Measurements from ENCODE around the gene FRMD5. TPM values are rescaled to one million over a fixed set of nuclear protein-coding genes. Genes with fewer than 3 reads are reported as not detected.

FRMD5 gene
- polyA plus RNA-seq, 4 donors: 1.0 to 1.5 (median 1.2) TPM

GRCh38 chr15:43908516-43909050 lies 286.5 kb downstream of the FRMD5 start:
- no peak for DNase-seq (ENCODE audit: low read depth in 4 of 4, low spot score in 2 of 4)

DNA sequence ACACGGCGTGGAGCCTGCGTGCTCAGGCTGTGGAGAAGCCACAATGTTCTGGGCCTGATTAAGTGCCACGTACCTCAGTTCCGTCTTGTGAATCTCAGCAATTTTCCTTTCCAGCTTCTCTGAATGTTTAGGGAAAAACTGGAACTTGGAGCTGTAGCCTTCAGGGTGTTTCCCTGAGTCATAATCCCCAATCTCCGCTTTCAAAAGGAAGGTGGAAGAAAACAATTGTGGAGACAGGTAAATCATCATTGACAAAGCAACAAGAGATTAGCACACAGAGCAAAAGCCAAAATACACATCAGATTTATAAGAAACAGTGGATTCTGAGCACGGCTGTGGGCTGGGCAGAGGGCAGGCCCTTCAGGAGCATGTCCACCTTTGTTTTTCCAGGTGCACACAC lies 289.3 kb downstream of the FRMD5 start:
- DNase-seq (ENCODE audit: low read depth in 4 of 4, low spot score in 2 of 4): no peak

DNA sequence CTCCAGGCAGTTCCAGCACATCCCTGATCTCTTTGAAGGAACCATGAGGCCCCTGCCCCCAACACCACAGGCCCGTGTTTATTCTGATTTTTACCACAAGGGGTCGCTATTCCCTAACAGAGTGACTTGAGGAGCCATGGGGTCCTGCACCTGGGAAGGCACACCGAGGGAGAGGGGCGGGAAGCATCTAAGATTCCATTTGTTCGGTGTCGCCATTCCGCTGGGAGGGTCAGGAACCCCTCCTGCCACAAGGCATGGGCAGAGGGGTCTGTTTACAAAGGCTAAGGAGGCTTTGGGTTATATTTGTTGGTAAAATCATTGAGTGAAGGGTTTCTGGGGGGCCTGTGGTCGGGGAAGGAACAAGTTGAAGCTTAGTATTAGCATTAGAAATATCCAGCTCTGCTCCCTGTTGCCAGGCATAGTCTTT lies 291.2 kb downstream of the FRMD5 start:
- peak in 3 of 4 donors; percentile 37 to 52 (median 44) for DNase-seq (ENCODE audit: low read depth in 4 of 4, low spot score in 2 of 4)

GRCh38 chr15:43901495-43901894 lies 293.6 kb downstream of the FRMD5 start:
- no peak for DNase-seq (ENCODE audit: low read depth in 4 of 4, low spot score in 2 of 4)

- no peak for DNase-seq (ENCODE audit: low read depth in 4 of 4, low spot score in 2 of 4)
These were observed 294.1 kb downstream of the FRMD5 start for GRCh38 chr15:43900996-43901395.

GRCh38 chr15:43899928-43900327 lies 295.1 kb downstream of the FRMD5 start:
- DNase-seq (ENCODE audit: low read depth in 4 of 4, low spot score in 2 of 4): no peak

DNA sequence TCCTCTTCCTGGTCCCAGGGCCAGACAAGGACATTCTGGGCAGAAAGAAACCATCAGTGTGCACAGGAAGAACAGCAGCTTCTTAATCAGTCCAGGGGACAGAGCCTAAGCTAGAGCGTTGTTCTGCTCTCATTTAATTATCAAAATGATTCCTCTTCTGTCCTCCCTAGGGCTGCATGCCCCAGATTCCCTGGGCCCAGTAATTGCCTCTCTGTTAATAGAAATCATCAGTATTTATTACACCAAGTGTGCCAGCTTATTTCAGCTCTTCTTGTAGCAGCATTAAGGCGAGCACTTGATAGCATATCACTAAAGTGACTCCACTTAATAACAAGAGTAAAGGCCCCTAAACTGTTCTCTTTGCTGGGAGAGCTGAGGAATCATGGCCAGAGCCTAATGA lies 296.2 kb downstream of the FRMD5 start:
- no peak for DNase-seq (ENCODE audit: low read depth in 4 of 4, low spot score in 2 of 4)

GRCh38 chr15:43896543-43896942 lies 298.5 kb downstream of the FRMD5 start:
- DNase-seq (ENCODE audit: low read depth in 4 of 4, low spot score in 2 of 4): no peak

- DNase-seq (ENCODE audit: low read depth in 4 of 4, low spot score in 2 of 4): no peak
These were observed 299.5 kb downstream of the FRMD5 start for GRCh38 chr15:43895586-43895985.

- no peak for DNase-seq (ENCODE audit: low read depth in 4 of 4, low spot score in 2 of 4)
These were observed 301.1 kb downstream of the FRMD5 start for GRCh38 chr15:43893956-43894355.

DNA sequence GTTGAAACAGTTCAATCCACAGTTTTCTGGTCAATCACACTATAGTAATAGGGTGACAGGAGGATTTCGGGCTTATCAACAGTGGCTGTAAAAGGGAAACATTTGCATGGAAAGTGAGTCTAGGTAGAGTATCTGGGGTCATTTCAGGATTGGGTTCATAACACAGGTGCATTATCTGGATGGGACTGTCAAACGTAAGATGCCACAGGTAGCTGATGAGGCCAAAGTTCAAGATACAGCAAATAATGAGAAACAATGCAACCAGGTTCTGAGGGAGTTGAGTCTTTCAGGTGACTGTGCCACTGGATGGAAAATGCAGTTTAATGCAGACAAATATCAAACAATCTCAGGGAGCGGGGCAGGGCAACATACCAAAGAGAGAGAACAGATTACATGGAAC lies 306.0 kb downstream of the FRMD5 start:
- DNase-seq (ENCODE audit: low read depth in 4 of 4, low spot score in 2 of 4): no peak

- DNase-seq (ENCODE audit: low read depth in 4 of 4, low spot score in 2 of 4): no peak
These were observed 307.2 kb downstream of the FRMD5 start for GRCh38 chr15:43887901-43888300.

GRCh38 chr15:43886558-43886957 lies 308.5 kb downstream of the FRMD5 start:
- DNase-seq (ENCODE audit: low read depth in 4 of 4, low spot score in 2 of 4): no peak

DNA sequence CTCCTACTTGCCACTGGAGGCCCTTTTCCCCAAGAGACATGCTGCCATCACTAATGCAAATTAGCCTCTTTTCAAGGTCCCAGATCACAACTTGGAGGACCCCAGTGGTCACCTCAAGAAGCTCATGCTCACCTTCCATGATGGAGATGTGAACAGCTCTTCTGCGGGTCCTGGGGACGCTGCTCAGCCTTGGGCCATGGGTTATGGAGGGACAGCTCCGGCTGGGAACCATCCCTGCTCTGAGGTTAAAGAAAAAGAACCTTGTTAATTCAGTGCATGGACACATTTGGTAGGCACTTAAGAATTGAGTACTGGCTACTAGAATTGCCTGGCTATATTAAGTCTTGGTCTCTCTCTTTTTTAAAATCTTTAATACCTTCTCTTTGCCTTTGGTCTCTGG lies 311.5 kb downstream of the FRMD5 start:
- DNase-seq (ENCODE audit: low read depth in 4 of 4, low spot score in 2 of 4): no peak

DNA sequence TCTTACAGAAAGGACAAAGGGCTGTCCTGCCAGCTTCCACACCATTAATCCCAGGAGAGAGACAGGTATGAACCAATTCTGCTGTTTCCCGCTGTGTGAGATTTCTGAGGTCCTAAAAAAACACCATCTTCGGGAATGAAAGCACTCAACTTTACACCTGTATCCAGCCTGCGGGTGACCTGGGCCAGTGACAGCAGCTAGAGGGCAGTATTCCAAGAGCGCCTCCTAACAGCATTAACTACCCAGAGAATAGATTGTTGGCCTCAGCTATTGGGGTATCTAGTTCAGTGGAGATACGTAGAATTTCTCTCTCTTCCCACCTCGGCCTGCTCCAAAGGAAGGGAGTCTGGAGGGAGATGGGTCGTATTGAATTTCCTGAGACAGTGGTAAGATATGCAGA lies 313.1 kb downstream of the FRMD5 start:
- DNase-seq (ENCODE audit: low read depth in 4 of 4, low spot score in 2 of 4): no peak

DNA sequence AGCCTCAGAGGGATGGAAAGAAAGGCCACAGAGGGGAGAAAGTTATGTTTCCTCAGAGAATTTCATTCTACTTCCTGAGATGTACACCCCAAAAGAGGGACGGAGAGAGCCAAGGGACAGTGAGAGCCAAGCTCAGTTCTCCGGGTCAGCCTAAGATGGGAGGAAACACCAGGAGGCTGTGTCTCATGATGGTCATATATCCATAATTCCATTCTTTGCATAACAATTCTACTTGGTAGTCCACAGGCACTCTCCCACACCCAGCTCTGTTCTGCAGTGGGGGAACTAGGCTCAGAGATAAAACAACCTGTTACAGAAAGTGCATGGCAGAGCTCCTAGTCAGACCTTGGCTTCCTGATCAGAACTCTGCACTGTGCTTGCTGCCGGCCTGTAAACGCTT lies 313.8 kb downstream of the FRMD5 start:
- no peak for DNase-seq (ENCODE audit: low read depth in 4 of 4, low spot score in 2 of 4)

DNA sequence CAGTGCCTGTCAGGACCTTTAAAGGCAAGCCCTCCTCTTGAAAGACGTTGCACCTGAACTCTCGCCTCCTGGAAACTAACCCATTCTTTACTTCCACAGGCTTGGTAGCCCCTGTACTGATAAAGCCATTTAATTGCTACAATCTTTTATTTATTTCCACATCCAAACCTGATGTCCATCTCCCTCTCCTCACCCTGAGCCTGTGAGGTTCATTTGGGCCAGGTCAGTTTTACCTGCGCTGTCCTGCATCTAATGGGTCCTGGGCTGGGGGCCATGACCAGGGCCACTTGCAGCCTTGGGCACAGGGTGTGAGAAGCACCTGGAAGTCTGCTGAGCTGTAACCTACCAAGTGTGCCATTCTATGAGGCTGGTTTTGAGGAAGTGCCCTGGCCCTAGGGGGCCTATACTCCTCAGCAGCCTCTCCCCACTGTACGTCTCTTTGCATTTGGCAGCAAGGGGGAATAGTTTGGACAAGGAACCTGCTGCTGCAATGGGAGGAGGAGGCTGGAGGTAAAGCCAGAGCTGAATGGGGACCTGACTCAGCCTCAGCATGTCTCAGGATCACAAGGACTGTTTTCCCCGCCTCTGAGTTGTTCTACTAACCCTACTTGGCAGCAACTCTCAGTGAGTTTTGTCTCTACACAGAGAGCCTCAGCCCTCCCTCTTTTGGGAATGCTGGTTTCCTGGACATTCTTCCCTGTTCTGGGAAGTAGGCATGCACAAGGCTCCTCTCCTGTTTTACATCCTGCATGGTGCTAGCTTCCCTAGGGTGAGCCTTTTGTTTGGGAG lies 314.5 kb downstream of the FRMD5 start:
- no peak for DNase-seq (ENCODE audit: low read depth in 4 of 4, low spot score in 2 of 4)

DNA sequence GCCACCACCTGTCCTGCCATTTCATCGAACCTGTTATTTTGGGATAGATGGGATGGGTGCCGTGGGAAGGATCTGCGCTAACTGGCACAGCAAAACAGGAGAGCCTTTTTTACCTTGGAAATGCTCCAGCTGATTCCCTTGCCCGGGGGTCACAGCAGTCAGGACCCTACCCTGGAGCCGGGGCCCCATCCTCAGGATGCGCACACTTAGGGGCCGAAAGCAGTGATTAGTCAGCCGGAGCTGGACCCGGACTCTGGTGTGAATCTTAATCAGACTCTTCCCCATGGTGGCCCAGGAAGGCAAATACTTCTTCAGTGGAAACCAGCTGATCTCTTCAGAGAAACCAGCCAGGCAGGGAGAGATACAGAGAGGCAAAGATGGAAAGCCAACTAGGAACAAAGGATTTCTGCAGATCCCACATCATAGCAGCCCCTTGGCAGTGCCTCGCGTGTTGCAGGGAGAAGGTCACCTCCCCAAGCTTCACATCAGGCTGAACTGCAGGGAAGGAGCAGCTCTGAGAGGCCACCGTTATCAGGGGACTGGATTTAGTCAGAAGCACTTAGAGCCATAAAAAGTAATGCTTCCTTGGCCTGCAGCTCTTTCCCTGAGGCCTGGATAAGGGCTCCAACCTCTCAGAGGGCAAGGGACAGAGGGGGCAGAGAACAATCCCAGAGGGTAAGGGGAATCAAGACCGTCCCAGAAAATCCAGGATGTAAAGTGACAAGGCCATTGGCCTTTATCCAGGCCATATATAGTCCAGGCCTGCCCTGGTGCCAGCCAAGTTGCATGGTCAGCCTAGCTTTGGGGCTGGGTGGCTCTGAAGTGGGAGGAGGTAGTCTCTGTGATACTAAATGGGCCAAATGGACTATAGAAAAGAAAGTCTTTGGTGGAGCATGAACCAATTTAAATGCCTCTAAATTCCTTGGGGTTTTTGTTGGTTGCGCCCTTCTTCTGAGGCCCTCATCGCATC lies 315.4 kb downstream of the FRMD5 start:
- DNase-seq (ENCODE audit: low read depth in 4 of 4, low spot score in 2 of 4): no peak

DNA sequence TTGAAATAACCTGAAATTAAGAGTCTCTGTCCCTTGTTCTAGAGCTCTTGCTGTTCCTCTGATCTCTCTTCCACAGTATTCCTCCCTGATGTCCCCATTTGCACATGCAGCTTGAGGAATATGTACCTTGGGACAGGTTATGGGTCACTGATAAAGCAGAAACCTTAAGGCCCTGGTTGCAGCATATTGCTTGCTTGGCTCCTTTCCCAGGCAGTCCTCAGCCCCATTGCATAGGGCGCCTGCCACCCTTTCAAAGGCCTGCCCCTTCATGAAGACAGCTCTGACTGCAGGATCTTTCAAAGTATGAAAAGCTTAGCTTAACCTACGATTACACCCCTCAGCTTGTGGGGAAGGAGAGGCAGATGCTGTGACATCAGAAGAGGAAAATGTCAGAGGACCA lies 316.6 kb downstream of the FRMD5 start:
- no peak for DNase-seq (ENCODE audit: low read depth in 4 of 4, low spot score in 2 of 4)

DNA sequence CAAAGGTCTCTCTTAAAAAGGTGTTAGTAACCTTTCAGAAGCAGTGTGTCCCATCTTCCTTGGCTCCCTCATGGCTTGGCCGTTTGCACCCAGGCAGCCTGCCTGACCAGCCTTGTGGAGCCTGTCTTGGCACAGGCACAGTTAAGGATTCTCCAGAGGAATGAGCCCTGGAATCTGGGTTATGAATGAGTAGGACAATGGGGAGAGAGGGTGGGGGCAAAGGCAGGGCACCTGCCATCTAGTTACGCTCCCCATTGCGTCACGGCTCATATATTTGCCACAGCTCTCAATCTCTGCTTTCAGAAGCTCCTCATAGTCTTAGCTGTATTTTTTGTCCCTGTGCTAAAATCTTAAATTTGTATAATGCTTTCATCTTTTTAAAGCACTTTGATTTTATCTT lies 317.7 kb downstream of the FRMD5 start:
- DNase-seq (ENCODE audit: low read depth in 4 of 4, low spot score in 2 of 4): no peak

GRCh38 chr15:43876872-43877271 lies 318.2 kb downstream of the FRMD5 start:
- no peak for DNase-seq (ENCODE audit: low read depth in 4 of 4, low spot score in 2 of 4)
